Neuronal stem cell (in vitro differentiated cells): ENCODE measurements around the gene POMP. TPM values are rescaled to one million over a fixed set of nuclear protein-coding genes. Genes with fewer than 3 reads are reported as not detected.
A peak's percentile ranks its signal among the peaks of the same experiment; 100 is the strongest.

Experiments used
- DNase-seq: peaks from one replicate; pipeline ENCODE4 v3.0.0-alpha.2; 2013; ENCODE audit warnings: low spot score
- H2AFZ ChIP-seq: one replicate; pipeline ENCODE4 v1.6.1; 2013; ENCODE audit warnings: mild to moderate bottlenecking, low read length, inconsistent platforms
- H2AK5ac ChIP-seq: 2 replicates; pipeline ENCODE4 v1.6.1; 2013; ENCODE audit warnings: low read depth, mild to moderate bottlenecking, inconsistent platforms, low read length, moderate library complexity, mixed read lengths
- H2BK120ac ChIP-seq: 2 replicates; pipeline ENCODE4 v1.6.1; 2013; ENCODE audit warnings: low read depth, mild to moderate bottlenecking, inconsistent platforms, low read length, moderate library complexity, mixed read lengths
- H2BK12ac ChIP-seq: one replicate; pipeline ENCODE4 v1.6.1; 2013; ENCODE audit warnings: low read length, inconsistent platforms
- H2BK15ac ChIP-seq: 2 replicates; pipeline ENCODE4 v1.6.1; 2013; ENCODE audit warnings: mild to moderate bottlenecking, low read length, inconsistent platforms, mixed read lengths
- H2BK5ac ChIP-seq: one replicate; pipeline ENCODE4 v1.6.1; 2013; ENCODE audit warnings: inconsistent platforms, mild to moderate bottlenecking, low read length, moderate library complexity
- H3K14ac ChIP-seq: one replicate; pipeline ENCODE4 v1.6.1; 2013; ENCODE audit warnings: low read length, inconsistent platforms
- H3K18ac ChIP-seq: 2 replicates; pipeline ENCODE4 v1.6.1; 2013; ENCODE audit warnings: low read length, inconsistent platforms
- H3K23ac ChIP-seq: 2 replicates; pipeline ENCODE4 v1.6.1; 2013; ENCODE audit warnings: low read depth, mild to moderate bottlenecking, mixed read lengths, low read length, inconsistent platforms; ENCODE audit not compliant: poor library complexity
- H3K27ac ChIP-seq: replicated peaks from 3 replicates; pipeline ENCODE4 v1.5.1; 2013; ENCODE audit warnings: low read length, inconsistent platforms
- H3K27me3 ChIP-seq, 3 experiments: 2 replicates each; pipeline ENCODE4 v1.6.1; 2013; ENCODE audit warnings: low read length in 3 of 3, mild to moderate bottlenecking in 2 of 3, inconsistent platforms in 1 of 3, low read depth in 1 of 3, mixed read lengths in 1 of 3, moderate library complexity in 1 of 3; ENCODE audit not compliant: control insufficient read depth in 3 of 3, insufficient read depth in 3 of 3
- H3K36me3 ChIP-seq, 2 donors: replicated peaks in 1 of 2; 2 replicates each; pipeline ENCODE4 v1.6.1; 2013; ENCODE audit warnings: low read length in 2 of 2; ENCODE audit not compliant: control insufficient read depth in 2 of 2, insufficient read depth in 2 of 2
- H3K4ac ChIP-seq: 2 replicates; pipeline ENCODE4 v1.6.1; 2013; ENCODE audit warnings: inconsistent platforms, mild to moderate bottlenecking, low read length, moderate library complexity
- H3K4me1 ChIP-seq, 2 donors: 1 replicate in 1 of 2; 2 replicates in 1 of 2; pipeline ENCODE4 v1.6.1; 2013; ENCODE audit warnings: low read length in 2 of 2, low read depth in 1 of 2; ENCODE audit not compliant: control insufficient read depth in 2 of 2, insufficient read depth in 1 of 2
- H3K4me2 ChIP-seq: one replicate; pipeline ENCODE4 v1.6.1; 2013; ENCODE audit warnings: mild to moderate bottlenecking, low read length, inconsistent platforms; ENCODE audit not compliant: insufficient read depth, poor library complexity, severe bottlenecking
- H3K4me3 ChIP-seq, 2 donors: 2 replicates each; pipeline ENCODE4 v1.5.1; 2013; ENCODE audit warnings: low read length in 2 of 2, mild to moderate bottlenecking in 2 of 2, inconsistent platforms in 1 of 2, moderate library complexity in 1 of 2
- H3K79me1 ChIP-seq: one replicate; pipeline ENCODE4 v1.6.1; 2013; ENCODE audit warnings: low read depth, mild to moderate bottlenecking, inconsistent platforms, low read length, moderate library complexity
- H3K9ac ChIP-seq: one replicate; pipeline ENCODE4 v1.6.1; 2013; ENCODE audit warnings: mild to moderate bottlenecking, low read depth, low read length, inconsistent platforms; ENCODE audit not compliant: poor library complexity
- H3K9me3 ChIP-seq, 2 donors: replicated peaks in 1 of 2; 2 replicates each; pipeline versions ENCODE3 to v1.6.1; 2013; ENCODE audit warnings: low read length in 2 of 2, mild to moderate bottlenecking in 2 of 2, inconsistent platforms in 1 of 2, low read depth in 1 of 2, mixed read lengths in 1 of 2, moderate library complexity in 1 of 2; ENCODE audit not compliant: control insufficient read depth in 2 of 2, insufficient read depth in 1 of 2
- H4K8ac ChIP-seq: one replicate; pipeline ENCODE4 v1.6.1; 2013; ENCODE audit warnings: low read depth, mild to moderate bottlenecking, inconsistent platforms, low read length, moderate library complexity
- H4K91ac ChIP-seq: one replicate; pipeline ENCODE4 v1.6.1; 2013; ENCODE audit warnings: low read length, low read depth, mild to moderate bottlenecking, inconsistent platforms; ENCODE audit not compliant: poor library complexity
- WGBS, 2 donors: extraction: QIAGEN DNeasy Blood & Tissue Kit; methylation state at CpG; one replicate each; pipeline ENCODE4 v1.1.7; 2013; ENCODE audit warnings: missing lambda C conversion rate in 2 of 2, mixed read lengths in 1 of 2; ENCODE audit not compliant: insufficient read length in 2 of 2, insufficient replicate concordance in 1 of 2; ENCODE audit errors: extremely low coverage in 2 of 2; 5-methylcytosine and 5-hydroxymethylcytosine counted together
- polyA plus RNA-seq, 2 experiments: library from polyadenylated mRNA; stranded (reverse); fragments of 200-250 nt; gene quantifications; one replicate each; pipeline ENCODE4 v1.2.3, GENCODE V29; 2013

Gene POMP
- 98.2 TPM for polyA plus RNA-seq (2013, experiment 1 of 2)
- polyA plus RNA-seq (2013, experiment 2 of 2): 95.9 TPM

- H2BK12ac ChIP-seq: no peak within 1 kb of the TSS
- H3K27me3 ChIP-seq: no peaks in the 10 kb centered on the region
- H2BK15ac ChIP-seq: no peak within 1 kb of the TSS
- no peak within 1 kb of the TSS for H3K27ac ChIP-seq
- H4K8ac ChIP-seq: no peak within 1 kb of the TSS
- H3K4ac ChIP-seq: no peak within 1 kb of the TSS
- H3K4me1 ChIP-seq: peaks cover 2 to 4% of the 10 kb centered on the region in 2 donors
- peak within 1 kb of the TSS; percentile 97 for H3K9ac ChIP-seq
- H2AK5ac ChIP-seq: peak within 1 kb of the TSS; percentile 49
- no peak within 1 kb of the TSS for H4K91ac ChIP-seq
- H3K18ac ChIP-seq: peak within 1 kb of the TSS; percentile 98
- peaks cover 9% of the 10 kb centered on the region for H3K79me1 ChIP-seq
- peak within 1 kb of the TSS; percentile 73 for H3K4me2 ChIP-seq
- WGBS, 2 donors: no CpG with 5 or more reads among the region's 64 CpGs
- DNase-seq: peak; percentile 67
- H2BK120ac ChIP-seq: peak within 1 kb of the TSS; percentile 30
- H3K9me3 ChIP-seq: peaks cover 0 to 3% of the 10 kb centered on the region in 2 donors
- no peak within 1 kb of the TSS for H3K14ac ChIP-seq
- H3K4me3 ChIP-seq: peak within 1 kb of the TSS; percentile 79 to 100
- H3K23ac ChIP-seq: peak within 1 kb of the TSS; percentile 96
- peaks cover 5 to 38% of the 10 kb centered on the region in 2 donors for H3K36me3 ChIP-seq
- peak within 1 kb of the TSS; percentile 95 for H2AFZ ChIP-seq
- peak within 1 kb of the TSS; percentile 90 for H2BK5ac ChIP-seq
Measured at GRCh38 chr13:28658796-28659620, at the start of gene POMP. TSS of gene POMP (plus strand) at chr13:28659130. CDS start at chr13:28659185, 55 bp downstream.

GRCh38 chr13:28609381-28609780 is 49.5 kb upstream of the POMP start:
- H2AK5ac ChIP-seq: no peak overlapping the region
- no peak overlapping the region for H2BK5ac ChIP-seq
- H2AFZ ChIP-seq: no peak overlapping the region
- DNase-seq: no peak
- H4K91ac ChIP-seq: no peak overlapping the region
- H3K9ac ChIP-seq: no peak overlapping the region
- no CpG with 5 or more reads among the region's 1 CpG for WGBS, 2 donors
- H3K79me1 ChIP-seq: no peaks in the 10 kb centered on the region
- no peak overlapping the region for H2BK15ac ChIP-seq
- no peak overlapping the region for H3K4me3 ChIP-seq
- H3K9me3 ChIP-seq: no peaks in the 10 kb centered on the region
- H3K4me1 ChIP-seq: peaks cover 0 to 1% of the 10 kb centered on the region in 2 donors
- H3K18ac ChIP-seq: no peak overlapping the region
- H3K27me3 ChIP-seq: no peaks in the 10 kb centered on the region
- no peaks in the 10 kb centered on the region for H3K36me3 ChIP-seq
- no peak overlapping the region for H3K23ac ChIP-seq
- no peak overlapping the region for H3K14ac ChIP-seq
- no peak overlapping the region for H2BK12ac ChIP-seq
- H2BK120ac ChIP-seq: no peak overlapping the region
- no peak overlapping the region for H4K8ac ChIP-seq
- no peak overlapping the region for H3K4me2 ChIP-seq
- H3K4ac ChIP-seq: no peak overlapping the region
- no peak overlapping the region for H3K27ac ChIP-seq

- no peak overlapping the region for H2BK120ac ChIP-seq
- peaks cover 0 to 1% of the 10 kb centered on the region in 2 donors for H3K4me1 ChIP-seq
- no peak overlapping the region for H3K9ac ChIP-seq
- no peak overlapping the region for H2BK15ac ChIP-seq
- no peaks in the 10 kb centered on the region for H3K27me3 ChIP-seq
- WGBS, 2 donors: no CpG with 5 or more reads among the region's 1 CpG
- H3K23ac ChIP-seq: no peak overlapping the region
- H3K4me3 ChIP-seq: no peak overlapping the region
- no peak overlapping the region for H4K91ac ChIP-seq
- H3K27ac ChIP-seq: no peak overlapping the region
- no peak overlapping the region for H2BK5ac ChIP-seq
- H2BK12ac ChIP-seq: no peak overlapping the region
- no peak overlapping the region for H2AK5ac ChIP-seq
- no peaks in the 10 kb centered on the region for H3K9me3 ChIP-seq
- H3K18ac ChIP-seq: no peak overlapping the region
- H3K4ac ChIP-seq: no peak overlapping the region
- no peak overlapping the region for H3K14ac ChIP-seq
- no peak overlapping the region for H2AFZ ChIP-seq
- H3K36me3 ChIP-seq: no peaks in the 10 kb centered on the region
- H3K4me2 ChIP-seq: no peak overlapping the region
- no peak for DNase-seq
- no peak overlapping the region for H4K8ac ChIP-seq
- H3K79me1 ChIP-seq: no peaks in the 10 kb centered on the region
Measured at GRCh38 chr13:28609926-28610325, 49.0 kb upstream of the POMP start.

- WGBS, 2 donors: no CpG with 5 or more reads among the region's 6 CpGs
- Histone ChIP-seq H3K27me3 (no peaks in the 10 kb centered on the region), H2BK12ac (no peak overlapping the region), H3K4ac (no peak overlapping the region), H3K23ac (no peak overlapping the region), H3K27ac (no peak overlapping the region), H4K91ac (no peak overlapping the region), H3K4me2 (no peak overlapping the region), H3K18ac (no peak overlapping the region), H3K4me1 (peaks cover 0 to 1% of the 10 kb centered on the region in 2 donors), H3K9ac (no peak overlapping the region), H2AK5ac (no peak overlapping the region), H3K36me3 (no peaks in the 10 kb centered on the region), H3K4me3 (no peak overlapping the region), H2BK120ac (no peak overlapping the region), H3K14ac (no peak overlapping the region), H2AFZ (no peak overlapping the region), H2BK5ac (no peak overlapping the region), H3K9me3 (no peaks in the 10 kb centered on the region), H2BK15ac (no peak overlapping the region), H4K8ac (no peak overlapping the region), H3K79me1 (no peaks in the 10 kb centered on the region)
- DNase-seq: no peak
Measured at GRCh38 chr13:28610996-28611395, 47.9 kb upstream of the POMP start.
